Measurements from ENCODE around the gene DPEP3.

Gene DPEP3

DNA sequence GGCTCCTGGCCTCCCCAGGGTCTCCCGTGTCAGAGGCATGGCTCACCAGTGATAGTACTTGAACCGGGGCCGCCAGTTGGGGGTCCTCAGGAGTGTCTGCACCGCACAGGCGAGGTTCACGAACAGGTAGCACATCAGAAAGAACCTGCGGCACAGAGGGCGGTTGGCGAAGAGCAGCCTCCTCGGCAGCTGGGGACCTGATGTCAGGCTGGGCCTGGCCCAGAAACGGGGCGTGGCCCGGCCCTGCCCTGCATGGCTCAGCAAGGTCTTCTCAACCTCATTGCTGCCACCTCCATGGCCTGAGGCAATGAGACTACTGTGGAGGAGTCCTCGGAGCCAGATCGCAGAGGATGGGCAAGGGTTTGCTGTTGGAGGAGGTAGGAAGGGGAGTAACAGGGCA is 32.3 kb downstream of the DPEP3 start:
- H3K36me3 Mint-ChIP-seq (ENCODE audit: low read depth), result peaks cover 73% of the 10 kb centered on the region
- no peaks in the 10 kb centered on the region for H3K27me3 Mint-ChIP-seq
- peaks cover 1% of the 10 kb centered on the region for H3K4me1 Mint-ChIP-seq (ENCODE audit: low read depth)
- no peaks in the 10 kb centered on the region for H3K9me3 Mint-ChIP-seq
- H3K4me3 Mint-ChIP-seq, result no peak overlapping the region
- DNase-seq, result no peak
- peak overlapping the region; percentile 53 for H3K27ac Mint-ChIP-seq

DNA sequence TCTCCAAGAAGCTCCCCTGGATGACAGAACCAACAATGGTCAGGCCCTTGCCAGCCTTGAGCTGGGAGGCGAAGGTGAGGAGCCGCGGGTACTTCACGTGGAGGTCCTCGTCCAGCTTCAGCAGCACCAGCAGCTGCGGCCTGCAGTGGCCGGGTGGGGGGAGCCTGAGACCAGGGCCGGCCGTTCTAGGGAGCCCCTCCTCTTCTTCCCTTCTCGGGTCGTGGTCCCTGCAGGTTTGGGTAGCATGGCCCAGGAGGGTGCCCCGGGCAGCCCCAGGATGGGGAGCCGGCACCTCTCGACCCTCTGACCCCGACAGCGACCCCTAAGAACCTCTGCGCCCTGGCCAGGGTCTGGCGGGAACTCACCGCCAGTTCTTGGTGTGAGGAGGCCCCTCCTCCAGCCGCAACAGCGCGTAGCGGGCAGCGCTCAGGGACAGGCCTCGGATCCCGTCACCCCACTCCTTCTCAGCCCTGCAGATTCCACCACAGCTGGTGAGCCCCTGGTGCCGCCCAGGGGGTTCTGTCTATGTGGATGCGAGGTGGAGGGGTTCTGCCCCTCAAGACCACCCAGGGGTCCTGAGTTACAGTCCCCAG is 33.2 kb downstream of the DPEP3 start:
- DNase-seq, result no peak
- no peaks in the 10 kb centered on the region for H3K9me3 Mint-ChIP-seq
- no peak overlapping the region for H3K4me3 Mint-ChIP-seq
- H3K27me3 Mint-ChIP-seq, result no peaks in the 10 kb centered on the region
- no peak overlapping the region for H3K27ac Mint-ChIP-seq
- peaks cover 81% of the 10 kb centered on the region for H3K36me3 Mint-ChIP-seq (ENCODE audit: low read depth)
- H3K4me1 Mint-ChIP-seq (ENCODE audit: low read depth), result peaks cover 2% of the 10 kb centered on the region

DNA sequence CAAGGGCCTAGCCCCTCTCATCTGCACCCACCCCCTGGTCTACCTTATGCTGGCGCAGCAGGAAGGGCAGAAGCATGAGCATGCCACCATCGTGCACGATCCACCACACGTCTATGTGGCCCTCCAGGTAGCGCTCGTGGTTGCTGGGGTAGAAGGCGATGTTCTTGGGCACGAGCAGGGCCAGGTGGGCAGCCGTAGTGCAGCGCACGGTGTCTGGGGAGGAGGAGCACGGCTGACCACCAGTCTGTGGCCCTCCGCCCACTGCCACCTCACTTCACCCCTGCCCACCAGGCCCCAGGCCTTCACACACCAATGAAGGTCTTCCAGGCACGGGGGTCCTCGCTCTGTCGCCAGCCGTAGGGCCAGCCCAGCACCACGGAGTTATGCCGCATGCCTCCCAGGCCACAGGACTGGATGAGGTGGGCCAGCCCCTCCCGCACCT is 34.1 kb downstream of the DPEP3 start:
- Mint-ChIP-seq H3K4me1 (ENCODE audit: low read depth) (peaks cover 10% of the 10 kb centered on the region), H3K27ac (no peak overlapping the region), H3K4me3 (no peak overlapping the region), H3K27me3 (no peaks in the 10 kb centered on the region), H3K9me3 (no peaks in the 10 kb centered on the region), H3K36me3 (ENCODE audit: low read depth) (peaks cover 78% of the 10 kb centered on the region)
- no peak for DNase-seq

DNA sequence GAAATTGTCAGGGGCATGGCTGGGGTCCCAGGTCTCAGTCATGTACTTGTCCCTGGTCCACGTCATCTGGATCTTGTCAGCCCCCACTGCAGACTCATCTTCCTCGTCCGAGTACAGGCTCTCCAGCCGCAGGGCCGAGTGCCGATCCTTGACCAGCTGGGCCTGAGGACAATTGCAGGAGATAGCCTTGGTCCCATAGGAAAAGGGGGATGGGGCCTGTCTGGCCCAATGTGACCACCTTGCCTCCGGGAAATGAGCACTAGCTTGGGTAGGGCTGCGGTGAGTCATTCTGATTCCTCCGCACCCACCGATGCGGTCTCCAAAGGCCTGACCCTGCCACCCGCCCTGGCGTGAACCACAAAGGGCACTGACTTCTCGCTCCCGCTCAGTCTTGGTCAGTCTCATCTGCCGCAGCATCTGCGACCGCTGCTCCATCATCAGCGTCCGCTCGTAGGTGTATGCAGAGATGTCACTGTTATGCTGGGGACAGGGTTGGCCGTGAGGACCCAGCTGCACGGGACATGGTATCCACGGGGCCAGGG is 34.8 kb downstream of the DPEP3 start:
- DNase-seq, result no peak
- Mint-ChIP-seq H3K27ac (no peak overlapping the region), H3K4me3 (no peak overlapping the region), H3K4me1 (ENCODE audit: low read depth) (peaks cover 12% of the 10 kb centered on the region), H3K27me3 (no peaks in the 10 kb centered on the region), H3K9me3 (no peaks in the 10 kb centered on the region), H3K36me3 (ENCODE audit: low read depth) (peaks cover 76% of the 10 kb centered on the region)

DNA sequence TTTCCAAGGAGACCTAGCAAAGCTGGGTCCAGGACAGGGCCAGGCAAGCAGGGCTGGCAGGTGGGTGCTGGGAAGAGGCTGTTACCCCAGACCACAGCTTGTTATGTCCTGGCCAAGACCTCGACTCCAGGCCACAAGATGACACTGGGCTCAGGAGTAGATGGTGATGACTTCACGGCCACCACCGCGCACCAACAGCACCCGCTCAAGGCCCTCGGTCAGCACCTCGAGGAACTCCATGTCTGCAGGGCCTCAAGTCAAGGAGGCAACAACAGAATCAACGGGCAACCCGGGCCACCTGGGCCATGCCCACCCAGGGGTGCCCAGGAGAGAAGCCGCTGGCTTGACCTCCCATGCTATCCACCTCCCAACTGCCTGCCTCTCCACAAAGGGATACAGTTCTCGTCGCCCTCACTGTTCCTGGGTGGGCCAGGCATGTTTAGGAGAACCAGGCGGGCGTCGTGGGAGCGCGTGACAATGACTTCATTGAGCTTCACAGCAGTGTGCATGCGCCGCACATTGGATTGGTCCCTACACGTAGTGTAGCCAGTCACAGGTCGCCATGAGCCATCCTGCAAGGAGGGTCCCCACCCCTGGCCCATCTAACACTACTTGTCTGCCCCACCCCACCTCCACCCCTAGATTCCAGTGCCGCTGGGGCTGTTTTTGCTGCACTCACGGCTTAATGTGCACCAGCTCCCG is 35.5 kb downstream of the DPEP3 start:
- no peaks in the 10 kb centered on the region for H3K27me3 Mint-ChIP-seq
- H3K27ac Mint-ChIP-seq, result no peak overlapping the region
- H3K36me3 Mint-ChIP-seq (ENCODE audit: low read depth), result peaks cover 76% of the 10 kb centered on the region
- no peak for DNase-seq
- no peaks in the 10 kb centered on the region for H3K9me3 Mint-ChIP-seq
- peaks cover 19% of the 10 kb centered on the region for H3K4me1 Mint-ChIP-seq (ENCODE audit: low read depth)
- H3K4me3 Mint-ChIP-seq, result no peak overlapping the region

DNA sequence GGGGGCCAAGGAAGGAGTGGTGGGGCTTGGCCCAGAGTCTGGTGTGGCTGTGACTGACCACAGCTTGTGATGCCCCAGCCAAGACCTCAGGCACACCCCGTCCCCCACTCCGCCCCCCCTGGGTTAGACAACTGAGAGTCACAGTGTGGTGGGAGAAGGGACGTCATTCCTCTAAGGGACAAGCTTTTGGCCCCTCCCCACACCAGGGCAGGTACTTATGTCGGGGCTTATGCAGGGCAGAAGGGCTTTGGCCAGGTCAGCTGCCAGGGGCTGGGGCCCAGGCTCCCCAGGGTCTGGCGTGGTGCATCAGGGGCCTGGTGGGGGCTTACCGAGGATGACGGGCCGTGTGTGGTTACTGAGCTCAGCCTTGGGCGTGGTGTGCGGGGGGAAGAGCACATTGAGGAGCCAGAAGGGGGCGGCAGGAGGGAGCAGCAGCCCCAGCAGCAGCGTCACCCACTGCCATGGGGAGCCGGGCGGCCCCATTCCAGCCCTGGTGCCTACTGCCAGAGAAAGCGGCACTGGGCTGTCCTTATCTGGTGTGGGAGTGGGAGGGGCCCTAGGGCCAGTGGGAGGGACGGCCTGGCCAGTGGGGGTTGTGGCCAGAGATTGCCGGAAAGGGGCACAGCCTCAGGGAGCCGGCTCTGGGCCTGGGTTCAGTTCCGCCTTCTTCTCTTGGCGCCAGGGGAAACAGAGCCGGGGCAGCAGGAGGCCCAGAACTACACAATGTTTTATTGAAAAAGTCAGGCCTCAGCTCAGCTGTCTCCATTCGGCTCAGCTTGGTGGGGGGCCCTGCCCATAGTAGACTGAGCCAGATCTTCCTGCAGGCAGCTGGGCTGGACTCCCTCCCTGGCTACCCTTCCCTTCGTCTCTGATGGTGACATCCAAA is 36.4 kb downstream of the DPEP3 start, which contains the start of gene LCAT:
TSS of gene LCAT (minus strand) at position 502 of the 886 bp plus-strand sequence. CDS start at position 483, 19 bp downstream.
- no peak within 1 kb of the TSS for H3K4me3 Mint-ChIP-seq
- H3K36me3 Mint-ChIP-seq (ENCODE audit: low read depth), result peaks cover 86% of the 10 kb centered on the region
- peaks cover 28% of the 10 kb centered on the region for H3K4me1 Mint-ChIP-seq (ENCODE audit: low read depth)
- no peak within 1 kb of the TSS for H3K27ac Mint-ChIP-seq
- no peaks in the 10 kb centered on the region for H3K27me3 Mint-ChIP-seq
- no peaks in the 10 kb centered on the region for H3K9me3 Mint-ChIP-seq
- DNase-seq, result no peak

DNA sequence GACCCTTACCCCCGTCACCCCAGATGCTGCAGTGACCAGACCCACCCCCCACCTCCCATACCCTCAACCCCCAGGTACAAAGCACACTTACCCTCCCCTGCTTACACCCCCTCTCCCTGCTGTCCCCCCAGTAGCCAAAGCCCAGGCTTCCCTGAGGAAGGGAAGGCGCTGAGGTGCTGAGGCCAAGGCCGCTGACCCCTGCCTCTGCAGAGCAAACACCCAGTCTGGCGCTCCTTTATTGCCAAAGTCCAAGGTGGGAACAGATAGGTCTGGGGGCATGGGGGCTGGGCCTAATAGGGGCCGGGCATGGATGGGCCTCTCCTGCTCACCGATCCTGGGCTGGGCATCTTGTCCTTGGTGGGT is 37.1 kb downstream of the DPEP3 start:
- peaks cover 85% of the 10 kb centered on the region for H3K36me3 Mint-ChIP-seq (ENCODE audit: low read depth)
- no peak for DNase-seq
- no peaks in the 10 kb centered on the region for H3K9me3 Mint-ChIP-seq
- peaks cover 28% of the 10 kb centered on the region for H3K4me1 Mint-ChIP-seq (ENCODE audit: low read depth)
- H3K4me3 Mint-ChIP-seq, result no peak overlapping the region
- no peaks in the 10 kb centered on the region for H3K27me3 Mint-ChIP-seq
- H3K27ac Mint-ChIP-seq, result no peak overlapping the region

DNA sequence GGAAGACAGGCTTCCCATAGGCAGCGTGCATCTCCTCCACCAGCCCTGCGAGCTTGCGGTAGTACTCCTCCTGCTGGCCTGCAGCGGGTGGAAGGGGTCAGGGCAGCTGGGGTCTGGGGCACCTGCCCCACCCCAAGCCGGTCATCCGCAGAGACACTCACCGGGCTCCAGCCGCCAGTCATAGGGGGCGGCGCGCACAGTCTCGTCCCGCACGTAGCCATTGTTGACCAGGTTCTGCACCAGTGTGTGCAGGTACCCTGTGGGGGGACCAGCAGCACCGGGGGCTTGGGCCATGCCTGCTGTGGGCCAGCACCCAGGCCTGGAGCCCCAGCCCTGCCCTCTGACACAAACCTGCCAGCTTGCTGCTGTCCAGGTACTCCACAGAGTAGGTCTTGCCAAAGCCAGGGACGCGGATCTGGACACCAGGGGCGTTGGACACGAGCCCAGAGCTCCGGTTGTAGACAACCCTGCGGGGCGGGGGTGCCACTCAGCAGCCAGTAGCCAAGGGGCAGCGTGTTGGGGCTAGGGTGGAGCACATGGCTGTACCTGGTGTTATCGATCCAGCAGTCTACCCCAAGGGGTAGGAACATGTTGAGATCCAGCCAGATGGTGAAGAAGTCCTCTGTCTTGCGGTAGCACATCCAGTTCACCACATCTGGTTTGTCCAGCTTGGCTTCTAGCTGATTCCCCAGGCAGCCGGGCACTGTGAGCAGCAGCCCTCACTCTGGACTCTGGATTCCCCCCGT is 37.6 kb downstream of the DPEP3 start:
- H3K4me1 Mint-ChIP-seq (ENCODE audit: low read depth), result peaks cover 28% of the 10 kb centered on the region
- DNase-seq, result no peak
- H3K36me3 Mint-ChIP-seq (ENCODE audit: low read depth), result peaks cover 81% of the 10 kb centered on the region
- no peak overlapping the region for H3K27ac Mint-ChIP-seq
- H3K9me3 Mint-ChIP-seq, result no peaks in the 10 kb centered on the region
- H3K4me3 Mint-ChIP-seq, result no peak overlapping the region
- no peaks in the 10 kb centered on the region for H3K27me3 Mint-ChIP-seq

DNA sequence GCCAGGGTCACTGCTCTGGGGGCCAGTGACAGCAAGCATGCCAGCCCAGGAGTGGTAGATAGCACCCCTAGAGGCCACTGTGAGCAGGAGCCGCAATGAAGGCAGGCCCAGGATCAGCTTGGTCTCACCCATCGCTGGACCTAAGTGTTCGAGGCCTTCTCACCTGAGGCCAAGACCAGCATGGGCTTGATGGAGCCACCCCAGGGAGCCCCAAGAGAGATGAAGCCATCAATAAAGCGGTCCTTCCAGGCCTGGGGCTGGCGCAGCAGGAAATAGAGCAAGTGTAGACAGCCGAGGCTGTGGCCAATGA is 38.1 kb downstream of the DPEP3 start:
- peak overlapping the region; percentile 73 for H3K27ac Mint-ChIP-seq
- peak; percentile 64 for DNase-seq
- H3K36me3 Mint-ChIP-seq (ENCODE audit: low read depth), result peaks cover 80% of the 10 kb centered on the region
- H3K4me3 Mint-ChIP-seq, result no peak overlapping the region
- H3K9me3 Mint-ChIP-seq, result no peaks in the 10 kb centered on the region
- H3K4me1 Mint-ChIP-seq (ENCODE audit: low read depth), result peaks cover 31% of the 10 kb centered on the region
- H3K27me3 Mint-ChIP-seq, result no peaks in the 10 kb centered on the region

DNA sequence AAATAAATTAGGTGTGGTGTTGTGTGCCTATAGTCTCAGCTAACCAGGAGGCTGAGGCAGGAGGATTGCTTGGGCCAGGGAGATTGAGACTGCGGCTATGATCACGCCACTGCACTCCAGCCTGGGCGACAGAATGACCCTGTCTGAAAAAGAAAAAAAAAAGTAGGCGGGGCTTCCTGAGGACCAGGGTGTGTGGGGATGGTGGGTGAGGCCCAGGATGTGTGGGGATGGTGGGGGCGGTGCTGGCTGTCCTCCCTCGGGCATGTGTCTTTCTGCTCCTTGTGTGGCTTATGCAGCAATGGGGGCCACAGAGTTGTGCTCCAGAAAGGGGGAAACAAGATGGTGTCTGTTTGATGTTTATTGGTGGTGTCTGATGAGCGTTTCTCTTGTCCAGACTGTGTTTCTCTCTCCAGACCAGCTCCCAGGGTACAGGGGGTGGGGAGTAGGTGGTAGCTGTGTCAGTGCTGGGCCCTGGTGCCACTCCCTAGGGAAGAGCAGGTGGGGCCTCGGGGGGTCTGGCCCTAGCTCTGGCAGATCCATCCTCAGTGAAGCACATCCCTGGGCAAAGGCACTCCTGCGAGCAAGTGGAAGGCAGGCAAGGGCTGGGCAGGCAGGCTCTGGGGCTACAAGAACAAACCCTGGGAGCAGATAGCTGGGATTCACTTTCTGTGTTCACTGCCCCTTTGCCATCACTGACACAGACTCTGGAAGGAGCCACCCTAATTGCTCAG is 38.7 kb downstream of the DPEP3 start:
- peak overlapping the region; percentile 73 for H3K27ac Mint-ChIP-seq
- peaks cover 36% of the 10 kb centered on the region for H3K4me1 Mint-ChIP-seq (ENCODE audit: low read depth)
- no peaks in the 10 kb centered on the region for H3K9me3 Mint-ChIP-seq

DNA sequence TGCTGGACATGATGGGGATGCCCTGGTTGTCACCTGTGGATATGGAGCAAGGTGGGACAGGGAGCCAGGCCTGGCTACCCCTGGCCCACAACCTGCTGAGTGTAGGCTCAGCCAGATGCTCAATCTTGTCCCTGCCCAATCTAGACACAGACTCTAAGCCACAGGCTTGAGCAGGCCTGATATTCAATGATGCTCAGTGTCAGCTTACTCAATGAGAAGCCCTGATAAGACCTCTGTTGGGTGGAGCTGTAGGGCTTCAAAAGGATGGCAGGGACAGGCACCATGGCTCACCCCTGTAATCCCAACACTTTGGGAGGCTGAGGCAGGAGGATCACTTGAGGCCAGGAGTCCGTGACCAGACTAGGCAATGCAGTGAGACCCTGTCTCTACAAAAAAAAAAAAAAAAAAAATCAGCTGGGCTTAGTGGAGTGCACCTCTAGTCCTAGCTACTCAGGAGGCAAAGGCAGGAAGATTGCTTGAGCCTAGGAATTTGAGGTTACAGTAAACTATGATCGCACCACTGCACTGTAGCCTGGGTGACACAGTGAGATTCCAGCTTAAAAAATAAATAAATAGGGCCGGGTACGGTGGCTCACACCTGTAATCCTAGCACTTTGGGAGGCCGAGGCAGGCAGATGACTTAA is 39.7 kb downstream of the DPEP3 start:
- H3K27me3 Mint-ChIP-seq, result no peaks in the 10 kb centered on the region
- peaks cover 82% of the 10 kb centered on the region for H3K36me3 Mint-ChIP-seq (ENCODE audit: low read depth)
- no peak for DNase-seq
- H3K4me1 Mint-ChIP-seq (ENCODE audit: low read depth), result peaks cover 36% of the 10 kb centered on the region
- H3K9me3 Mint-ChIP-seq, result no peaks in the 10 kb centered on the region
- H3K4me3 Mint-ChIP-seq, result no peak overlapping the region
- peak overlapping the region; percentile 89 for H3K27ac Mint-ChIP-seq

More for the DNA sequence above, 38.7 kb downstream of the DPEP3 start:
- H3K36me3 Mint-ChIP-seq (ENCODE audit: low read depth), result peaks cover 82% of the 10 kb centered on the region
- no peaks in the 10 kb centered on the region for H3K27me3 Mint-ChIP-seq
- no peak for DNase-seq
- no peak overlapping the region for H3K4me3 Mint-ChIP-seq

DNA sequence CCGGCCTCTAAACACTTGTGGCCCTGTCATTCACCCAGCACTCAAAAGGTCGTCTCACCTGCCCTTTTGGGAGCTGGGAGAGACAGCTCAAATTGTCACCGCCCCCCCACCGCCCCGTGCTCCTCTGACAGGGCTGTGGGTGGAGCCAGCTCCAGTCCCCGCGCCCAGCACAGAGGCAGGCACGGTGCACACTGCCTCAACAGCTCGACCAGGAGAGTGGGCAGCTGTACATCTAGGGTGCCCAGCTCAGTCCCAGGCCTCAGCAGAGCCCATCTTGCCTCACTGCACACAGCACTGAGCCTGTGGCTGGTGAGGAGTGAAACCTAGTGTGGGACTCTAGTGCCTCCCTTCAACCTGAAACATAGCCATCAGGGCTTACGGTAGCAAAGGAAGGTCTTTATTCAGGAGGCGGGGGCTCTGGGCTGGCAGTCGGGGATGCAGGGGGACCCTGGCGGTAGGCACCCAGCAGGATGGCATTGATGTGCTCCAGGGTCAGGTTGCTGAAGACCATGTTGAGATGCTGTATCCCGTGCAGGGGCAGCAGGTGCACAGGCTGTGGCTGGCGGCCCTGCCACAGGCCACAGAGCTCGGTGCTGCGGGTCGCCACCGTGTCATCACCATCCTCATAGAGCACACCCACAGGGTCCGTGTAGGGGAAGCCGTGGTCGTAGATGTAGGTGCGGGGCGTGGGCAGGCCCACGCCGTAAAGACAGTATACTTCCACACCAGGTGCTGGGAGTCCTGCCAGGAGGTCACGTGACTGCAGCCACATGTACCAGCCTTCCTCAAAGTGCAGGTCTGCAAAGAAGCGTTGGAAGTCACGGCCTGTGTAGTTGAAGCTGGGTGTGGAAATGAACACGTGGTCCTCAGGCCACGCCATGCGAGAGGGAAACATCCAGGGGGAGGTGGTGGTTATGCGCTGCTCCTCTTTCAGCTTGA is 40.5 kb downstream of the DPEP3 start:
- Mint-ChIP-seq H3K4me3 (peak overlapping the region; percentile 1), H3K4me1 (ENCODE audit: low read depth) (peaks cover 43% of the 10 kb centered on the region), H3K27ac (peak overlapping the region; percentile 89), H3K36me3 (ENCODE audit: low read depth) (peaks cover 82% of the 10 kb centered on the region), H3K9me3 (no peaks in the 10 kb centered on the region), H3K27me3 (no peaks in the 10 kb centered on the region)
- peak; percentile 64 for DNase-seq

All from activated T-cell treated with anti-CD3 and anti-CD28 coated beads, Interleukin-2, amount 50 U/mL, for 24 hours (primary cell).